HepG2 (cell line): ENCODE results near the gene MGMT.

Source experiments
- POLR2AphosphoS5 ChIP-seq: IDR thresholded peaks from 2 replicates; pipeline ENCODE4 v1.6.1; 2012; ENCODE audit warnings: low read depth, low read length
- ZBTB10 ChIP-seq: sonication (generic); formaldehyde crosslinking; IDR thresholded peaks from 2 replicates; pipeline ENCODE4 v1.4.0; 2020; ENCODE audit warnings: missing genetic modification reagents, borderline replicate concordance
- ZNF678 ChIP-seq: sonication (generic); formaldehyde crosslinking; IDR thresholded peaks from 2 replicates; pipeline ENCODE4 v1.4.0; 2020; ENCODE audit warnings: mild to moderate bottlenecking, missing genetic modification reagents
- TF ChIP-seq, protein P1 (sequence below): sonication (generic); formaldehyde crosslinking; IDR thresholded peaks from 2 replicates; pipeline ENCODE4 v1.4.0; 2020; ENCODE audit warnings: mild to moderate bottlenecking, missing genetic modification reagents

- TF ChIP-seq ZNF678 (no peak), POLR2AphosphoS5 (no peak), ZBTB10 (CRISPR knock-in tag) (no peak)
- TF ChIP-seq, protein P1, sequence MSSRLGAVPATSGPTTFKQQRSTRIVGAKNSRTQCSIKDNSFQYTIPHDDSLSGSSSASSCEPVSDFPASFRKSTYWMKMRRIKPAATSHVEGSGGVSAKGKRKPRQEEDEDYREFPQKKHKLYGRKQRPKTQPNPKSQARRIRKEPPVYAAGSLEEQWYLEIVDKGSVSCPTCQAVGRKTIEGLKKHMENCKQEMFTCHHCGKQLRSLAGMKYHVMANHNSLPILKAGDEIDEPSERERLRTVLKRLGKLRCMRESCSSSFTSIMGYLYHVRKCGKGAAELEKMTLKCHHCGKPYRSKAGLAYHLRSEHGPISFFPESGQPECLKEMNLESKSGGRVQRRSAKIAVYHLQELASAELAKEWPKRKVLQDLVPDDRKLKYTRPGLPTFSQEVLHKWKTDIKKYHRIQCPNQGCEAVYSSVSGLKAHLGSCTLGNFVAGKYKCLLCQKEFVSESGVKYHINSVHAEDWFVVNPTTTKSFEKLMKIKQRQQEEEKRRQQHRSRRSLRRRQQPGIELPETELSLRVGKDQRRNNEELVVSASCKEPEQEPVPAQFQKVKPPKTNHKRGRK (CRISPR knock-in tag), result no peak
Measured at GRCh38 chr10:129450391-129450790, 16.6 kb upstream of the MGMT start.
